Heart right ventricle (tissue), 16 donors: ENCODE data around the gene ECE1. TPM values are rescaled to one million over a fixed set of nuclear protein-coding genes. Genes with fewer than 3 reads are reported as not detected.

Experiments used
- ATAC-seq, 8 donors: fragments of 200-7000 bp; cut with Tn5 transposase; one replicate each; pipeline ENCODE4 v1.9.1; 2020; ENCODE audit warnings: mild to moderate bottlenecking in 8 of 8, moderate library complexity in 8 of 8, moderate number of reproducible peaks in 1 of 8
- DNase-seq, 2 donors: peaks; one replicate each; pipeline ENCODE4 v3.0.0-alpha.2; 2020
- H3K27ac ChIP-seq, 10 donors: fragments of 200-600 bp; sonication (generic) in 2 of 10; one replicate each; pipeline versions ENCODE4 v1.5.0 to v1.8.0; 2020 to 2022; ENCODE audit warnings: mild to moderate bottlenecking in 3 of 10
- H3K27me3 ChIP-seq, 7 donors: fragments of 200-600 bp; one replicate each; pipeline ENCODE4 v1.8.0; 2021 to 2022; ENCODE audit warnings: mild to moderate bottlenecking in 2 of 7
- H3K36me3 ChIP-seq, 9 donors: fragments of 200-600 bp; sonication (generic) in 1 of 9; one replicate each; pipeline versions ENCODE4 v1.5.0 to v1.8.0; 2020 to 2022; ENCODE audit warnings: mild to moderate bottlenecking in 2 of 9
- H3K4me1 ChIP-seq, 9 donors: fragments of 200-600 bp; sonication (generic) in 1 of 9; one replicate each; pipeline versions ENCODE4 v1.5.0 to v1.8.0; 2020 to 2022; ENCODE audit warnings: mild to moderate bottlenecking in 4 of 9
- H3K4me3 ChIP-seq, 10 donors: fragments of 200-600 bp; sonication (generic) in 2 of 10; one replicate each; pipeline versions ENCODE4 v1.5.0 to v1.8.0; 2020 to 2022; ENCODE audit warnings: mild to moderate bottlenecking in 7 of 10, moderate library complexity in 2 of 10
- H3K9me3 ChIP-seq, 11 donors: fragments of 200-600 bp in 10 of 11; sonication (generic) in 2 of 11; one replicate each; pipeline versions ENCODE4 v1.5.0 to v1.8.0; 2013 to 2022; ENCODE audit warnings: mild to moderate bottlenecking in 2 of 11, control low read depth in 1 of 11, moderate library complexity in 1 of 11
- WGBS, 2 donors: extraction: QIAGEN DNeasy Blood & Tissue Kit; methylation state at CpG; one replicate each; pipeline ENCODE4 v1.1.7; 2013; ENCODE audit warnings: inconsistent platforms in 1 of 2; 5-methylcytosine and 5-hydroxymethylcytosine counted together
- intact Hi-C, 10 donors: fragments of 100-400 bp; cut with DNase I; formaldehyde crosslinking; loops; one replicate each; pipeline versions ENCODE4 v1.11.1 to v1.14.2; 2022
- polyA plus RNA-seq, 2 donors: library from polyadenylated mRNA; stranded (reverse); fragments of 200-250 nt; gene quantifications; one replicate each; pipeline ENCODE4 v1.2.3, GENCODE V29; 2013
- total RNA-seq, 10 donors: library from RNA; stranded (reverse); fragmentation: NEBNext Ultra II Directional in 3 of 10; extraction: Animal tissue kit (Norgen Biotek cat#: 25700) in 3 of 10; gene quantifications; one replicate each; pipeline versions ENCODE4 v1.2.1 to v1.2.4, GENCODE V29; 2021 to 2023
- TF ChIP-seq, protein P1 (sequence below), 9 donors: fragments of 200-600 bp; sonication (generic) in 2 of 9; IDR thresholded peaks; one replicate each; pipeline versions ENCODE4 v1.5.0 to v1.8.0; 2021 to 2022; ENCODE audit warnings: antibody characterized with exemption in 9 of 9, mild to moderate bottlenecking in 5 of 9, moderate library complexity in 1 of 9
- donor health status: Arrhythmogenic right ventricular cardiomyopathy.
- donor health status: ischemic (EF 13 %, LVEDD 7.1; RV severe dilation, severe dysfunction).
- donor health status: healthy with polysubstance abuse.
- donor health status: DM: no; HTN: yes; CAD: no.
- donor health status: DM: no; HTN: no; CAD: no.
- donor health status: ischemic (EF 25% LVEDD 6.9; RV normal size, moderate dysfunction).
- donor health status: ischemic (EF 25% LVEDD 5.7; RV mildly dilated, moderate dysfunction).
- donor health status: healthy.
- donor health status: DM: yes; HTN: yes; CAD: no.
- donor health status: Ischemic cardiomyopathy.
- donor health status: ischemic (EF 35%, LVEDD 5.7; RV mildly dilated, moderate dysfunction).
- donor health status: nonischemic (EF 11% LVEDD 7.7; RV severe dilation, severe dysfunction).
- donor health status: DM: yes; HTN: yes; CAD: no.
- donor health status: PGD.
- donor health status: ischemic (EF 29% LVEDD 5.4; RV normal size, mild dysfunction).
- donor health status: nonischemic (EF 23%, LVEDD 6.1; RV moderate dilation, normal function).

ECE1 gene
- total and polyA plus RNA-seq, 12 donors: 30.6 to 81.8 (median 51.8) TPM

DNA sequence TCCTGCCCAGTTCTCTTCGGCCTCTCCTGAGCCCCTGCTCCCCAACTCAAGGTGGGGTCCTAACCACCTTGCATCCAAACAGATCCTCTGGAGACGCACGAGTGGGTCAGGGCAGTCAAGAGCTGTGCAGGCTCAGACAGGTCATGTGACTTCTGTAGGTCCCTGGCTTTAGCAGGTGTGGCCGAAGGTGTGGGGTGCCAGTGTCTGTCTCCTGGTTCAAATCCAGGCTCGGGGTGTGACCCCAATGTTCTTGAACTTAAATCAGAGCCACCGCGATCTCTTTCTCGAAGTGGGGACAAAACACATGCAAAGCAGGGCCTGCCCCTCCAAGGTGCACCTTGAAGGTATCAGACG, 27.4 kb upstream of the ECE1 start:
- Histone ChIP-seq H3K36me3 (no peaks in the 10 kb centered on the region), H3K4me3 (no peak overlapping the region), H3K27ac (peak overlapping the region; percentile 67 to 91 (median 83)), H3K27me3 (no peaks in the 10 kb centered on the region), H3K9me3 (no peaks in the 10 kb centered on the region), H3K4me1 (peaks cover 30 to 91% (median 76%) of the 10 kb centered on the region in 9 donors)
- ATAC-seq (no peak), DNase-seq (no peak)
- 83 to 92% methylated on average over 9 of the region's 9 CpGs for WGBS, 2 donors
- intact Hi-C loops: no loop called here
- TF ChIP-seq, protein P1, sequence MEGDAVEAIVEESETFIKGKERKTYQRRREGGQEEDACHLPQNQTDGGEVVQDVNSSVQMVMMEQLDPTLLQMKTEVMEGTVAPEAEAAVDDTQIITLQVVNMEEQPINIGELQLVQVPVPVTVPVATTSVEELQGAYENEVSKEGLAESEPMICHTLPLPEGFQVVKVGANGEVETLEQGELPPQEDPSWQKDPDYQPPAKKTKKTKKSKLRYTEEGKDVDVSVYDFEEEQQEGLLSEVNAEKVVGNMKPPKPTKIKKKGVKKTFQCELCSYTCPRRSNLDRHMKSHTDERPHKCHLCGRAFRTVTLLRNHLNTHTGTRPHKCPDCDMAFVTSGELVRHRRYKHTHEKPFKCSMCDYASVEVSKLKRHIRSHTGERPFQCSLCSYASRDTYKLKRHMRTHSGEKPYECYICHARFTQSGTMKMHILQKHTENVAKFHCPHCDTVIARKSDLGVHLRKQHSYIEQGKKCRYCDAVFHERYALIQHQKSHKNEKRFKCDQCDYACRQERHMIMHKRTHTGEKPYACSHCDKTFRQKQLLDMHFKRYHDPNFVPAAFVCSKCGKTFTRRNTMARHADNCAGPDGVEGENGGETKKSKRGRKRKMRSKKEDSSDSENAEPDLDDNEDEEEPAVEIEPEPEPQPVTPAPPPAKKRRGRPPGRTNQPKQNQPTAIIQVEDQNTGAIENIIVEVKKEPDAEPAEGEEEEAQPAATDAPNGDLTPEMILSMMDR (IDR thresholded peaks at IDR 0.05): no peak

DNA sequence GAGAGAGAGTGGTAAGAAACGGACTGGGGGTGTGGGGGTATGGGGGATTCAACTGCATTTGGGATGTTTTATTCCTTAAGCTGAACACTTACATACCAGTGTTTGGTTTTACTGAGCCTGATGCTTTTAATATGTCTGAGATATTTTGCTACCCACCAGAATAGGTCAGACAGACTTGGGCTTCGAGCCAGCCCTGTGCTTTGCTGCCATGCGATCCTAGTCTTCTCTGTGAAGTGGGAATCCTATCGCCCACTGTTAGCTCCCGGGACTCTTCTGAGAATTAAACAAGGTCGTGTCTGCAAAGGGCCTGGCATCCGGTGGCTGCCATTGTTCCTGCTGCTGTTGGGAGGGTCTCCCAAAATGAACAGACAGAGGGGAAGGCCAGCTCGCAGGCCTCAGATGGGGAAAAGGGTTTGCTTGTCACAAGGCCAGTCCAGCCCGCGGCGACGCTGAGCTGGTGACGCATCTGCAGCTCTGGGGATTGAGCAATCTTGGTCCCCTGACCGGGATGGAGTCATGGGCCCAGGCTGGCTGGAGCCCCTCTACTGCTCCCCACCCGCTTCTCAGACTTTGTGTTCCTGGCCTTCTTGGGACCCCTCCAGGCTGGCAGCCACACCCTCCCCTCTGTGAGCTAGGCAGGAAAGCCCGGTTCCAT, 26.9 kb upstream of the ECE1 start:
- ATAC-seq (peak; percentile 65 to 78 (median 72)), DNase-seq (peak; percentile 81 to 82)
- Histone ChIP-seq H3K27ac (peak overlapping the region; percentile 67 to 91 (median 83)), H3K4me1 (peaks cover 25 to 89% (median 74%) of the 10 kb centered on the region in 9 donors), H3K4me3 (no peak overlapping the region), H3K9me3 (no peaks in the 10 kb centered on the region), H3K27me3 (no peaks in the 10 kb centered on the region), H3K36me3 (no peaks in the 10 kb centered on the region)
- 47 to 56% methylated on average over 16 of the region's 16 CpGs for WGBS, 2 donors
- TF ChIP-seq, protein P1 (IDR thresholded peaks at IDR 0.05): no peak
- intact Hi-C loops: no loop called here

DNA sequence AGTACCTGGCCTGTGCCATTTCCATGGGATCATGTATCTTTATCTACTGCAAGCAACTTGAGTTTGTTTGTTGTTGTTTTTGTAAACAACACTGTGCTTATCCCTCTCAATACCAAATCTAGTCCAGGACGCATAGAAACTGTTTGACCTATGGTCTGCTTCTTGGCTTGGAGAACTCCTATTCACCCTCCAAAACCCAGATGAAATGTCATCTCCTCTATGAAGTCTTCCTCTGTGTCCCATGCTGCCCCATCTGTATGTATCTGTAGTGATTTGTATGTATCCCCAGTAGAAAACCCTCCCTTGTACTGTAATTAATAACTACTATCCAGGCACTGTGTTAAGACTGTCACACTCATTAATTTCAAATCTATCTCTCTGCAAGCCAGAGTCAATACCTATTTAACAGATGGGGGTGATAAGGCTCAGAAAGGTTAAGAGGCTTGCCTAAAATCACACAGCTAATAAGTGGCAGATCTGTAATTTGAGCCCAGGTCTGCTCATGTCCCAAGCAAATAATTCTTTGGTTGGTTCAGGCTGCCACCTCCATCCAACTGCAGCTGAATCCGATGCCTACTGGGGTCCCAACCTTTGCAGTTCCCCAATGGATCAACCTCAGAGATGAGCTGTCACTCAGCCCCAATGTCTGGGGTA, 24.6 kb upstream of the ECE1 start:
- H3K27me3 ChIP-seq: no peaks in the 10 kb centered on the region
- peaks cover 16 to 77% (median 53%) of the 10 kb centered on the region in 9 donors for H3K4me1 ChIP-seq
- no peak overlapping the region for H3K4me3 ChIP-seq
- intact Hi-C loops: no loop called here
- 94 to 96% methylated on average over 2 of the region's 2 CpGs for WGBS, 2 donors
- ATAC-seq (no peak), DNase-seq (no peak)
- peak overlapping the region in 6 of 10 donors; percentile 4 to 83 (median 48) for H3K27ac ChIP-seq
- TF ChIP-seq, protein P1 (IDR thresholded peaks at IDR 0.05): no peak
- H3K36me3 ChIP-seq: no peaks in the 10 kb centered on the region
- H3K9me3 ChIP-seq: peaks cover 0 to 5% (median 0%) of the 10 kb centered on the region in 11 donors

DNA sequence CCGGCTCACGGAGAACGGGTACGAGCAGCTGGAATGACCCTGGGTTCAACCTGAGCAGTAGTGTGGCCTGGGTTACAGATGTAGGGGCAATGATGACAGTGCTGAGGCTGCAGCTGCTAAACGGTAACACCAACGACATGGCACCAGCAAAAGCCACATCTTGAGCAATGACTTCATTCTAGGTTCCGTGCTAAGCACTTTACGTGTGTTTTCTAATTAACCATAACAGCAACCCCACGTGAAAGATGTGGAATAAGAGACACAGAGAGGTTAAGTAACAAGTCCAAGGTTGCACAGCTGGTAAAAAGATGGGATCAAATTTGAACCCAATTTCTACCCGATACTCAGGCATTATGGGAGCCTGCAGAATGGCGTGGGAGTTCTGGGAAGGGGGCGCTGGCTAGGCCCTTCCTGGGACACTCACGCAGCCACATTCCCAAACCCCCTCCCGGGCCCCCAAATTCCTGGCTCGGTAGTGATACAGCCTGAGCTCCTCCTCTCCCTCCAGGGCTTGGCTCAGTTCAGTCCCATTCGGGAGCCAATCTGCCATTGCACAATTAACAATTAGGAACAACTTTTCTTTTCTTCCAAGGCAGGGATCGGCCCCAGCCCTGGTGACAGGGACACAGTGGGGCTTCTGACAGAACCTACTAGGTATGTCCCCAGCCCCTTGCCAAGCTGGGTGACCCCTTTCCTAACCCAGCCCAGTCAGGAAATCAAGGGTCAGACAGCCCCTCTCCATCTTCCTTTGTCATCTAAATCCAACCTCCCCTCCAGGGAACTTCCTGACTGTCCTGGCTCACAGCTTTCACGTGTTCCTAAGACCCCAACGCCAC, 23.8 kb upstream of the ECE1 start:
- no peaks in the 10 kb centered on the region for H3K36me3 ChIP-seq
- no peak overlapping the region for H3K4me3 ChIP-seq
- 64 to 68% methylated on average over 19 of the region's 19 CpGs for WGBS, 2 donors
- DNase-seq (peak in 1 of 2 donors; percentile 44), ATAC-seq (peak in 4 of 8 donors; percentile 6 to 31 (median 14))
- H3K27ac ChIP-seq: peak overlapping the region in 7 of 10 donors; percentile 4 to 67 (median 42)
- peaks cover 0 to 5% (median 0%) of the 10 kb centered on the region in 11 donors for H3K9me3 ChIP-seq
- TF ChIP-seq, protein P1 (IDR thresholded peaks at IDR 0.05): no peak
- intact Hi-C loops: no loop called here
- no peaks in the 10 kb centered on the region for H3K27me3 ChIP-seq
- H3K4me1 ChIP-seq: peaks cover 16 to 75% (median 51%) of the 10 kb centered on the region in 9 donors
